Measurements from ENCODE around the gene FDXACB1. TPM values are rescaled to one million over a fixed set of nuclear protein-coding genes. Genes with fewer than 3 reads are reported as not detected.

FDXACB1 gene
- total and polyA plus RNA-seq, 5 donors from 2014 or later, result 2.7 to 8.3 (median 5.5) TPM

DNA sequence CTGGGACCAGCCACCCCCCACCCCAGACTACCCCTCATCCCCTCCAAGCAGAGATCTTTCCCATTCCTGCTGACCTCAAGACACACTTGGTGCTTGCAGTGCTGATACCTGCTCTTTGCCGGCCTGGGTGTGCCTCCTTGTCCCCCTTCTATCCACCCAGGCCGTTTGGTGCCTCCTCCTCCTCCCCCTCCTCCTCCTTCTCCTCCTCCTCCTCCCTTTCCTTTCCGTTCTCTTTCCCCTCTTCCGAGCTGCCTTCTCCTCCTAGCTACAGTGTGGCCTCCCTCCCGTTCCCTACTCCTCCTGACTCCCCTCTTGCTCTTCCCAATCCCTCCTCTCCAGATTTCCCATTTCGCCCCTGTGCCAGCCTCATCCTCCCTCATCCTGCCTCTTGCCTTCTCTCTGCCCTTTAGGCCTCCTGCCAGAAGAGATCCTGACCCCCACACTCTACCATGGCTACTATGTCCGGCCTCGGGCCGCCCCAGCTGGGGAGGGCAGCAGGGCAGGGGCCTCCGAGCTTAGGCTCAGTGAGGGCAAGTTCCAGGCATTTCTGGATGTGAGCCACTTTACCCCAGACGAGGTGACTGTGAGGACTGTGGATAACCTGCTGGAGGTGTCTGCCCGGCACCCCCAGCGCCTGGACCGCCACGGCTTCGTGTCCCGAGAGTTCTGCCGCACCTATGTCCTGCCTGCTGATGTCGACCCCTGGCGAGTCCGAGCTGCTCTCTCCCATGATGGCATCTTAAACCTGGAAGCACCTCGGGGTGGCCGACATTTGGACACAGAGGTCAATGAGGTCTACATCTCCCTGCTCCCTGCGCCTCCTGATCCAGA, 34.3 kb upstream of the FDXACB1 start:
- H3K27me3 Mint-ChIP-seq, result peaks cover 71% of the 10 kb centered on the region
- H3K9me3 Mint-ChIP-seq, result no peaks in the 10 kb centered on the region
- H3K27ac Mint-ChIP-seq, result peak overlapping the region in 1 of 3 donors; percentile 9
- Histone ChIP-seq H3K36me3 (ENCODE audit: control insufficient read depth, insufficient read depth, low read length) (no peaks in the 10 kb centered on the region), H3K4me1 (ENCODE audit: control insufficient read depth, insufficient read depth, low read length, poor library complexity, severe bottlenecking) (no peaks in the 10 kb centered on the region), H3K9me3 (ENCODE audit: control insufficient read depth in 2 of 2, low read length in 2 of 2) (no peaks in the 10 kb centered on the region), H3K27ac (ENCODE audit: insufficient read depth, low read length, poor library complexity, severe bottlenecking) (no peak overlapping the region), H3K27me3 (ENCODE audit: control insufficient read depth, insufficient read depth, low read length) (peaks cover 21% of the 10 kb centered on the region), H3K4me3 (ENCODE audit: low read depth, low read length) (no peak overlapping the region)
- no peaks in the 10 kb centered on the region for H3K36me3 Mint-ChIP-seq
- peaks cover 0 to 1% (median 0%) of the 10 kb centered on the region in 4 donors for H3K4me1 Mint-ChIP-seq
- H3K4me3 Mint-ChIP-seq, result no peak overlapping the region
- ATAC-seq (ENCODE audit: low read depth in 2 of 2) (no peak), DNase-seq (no peak)

DNA sequence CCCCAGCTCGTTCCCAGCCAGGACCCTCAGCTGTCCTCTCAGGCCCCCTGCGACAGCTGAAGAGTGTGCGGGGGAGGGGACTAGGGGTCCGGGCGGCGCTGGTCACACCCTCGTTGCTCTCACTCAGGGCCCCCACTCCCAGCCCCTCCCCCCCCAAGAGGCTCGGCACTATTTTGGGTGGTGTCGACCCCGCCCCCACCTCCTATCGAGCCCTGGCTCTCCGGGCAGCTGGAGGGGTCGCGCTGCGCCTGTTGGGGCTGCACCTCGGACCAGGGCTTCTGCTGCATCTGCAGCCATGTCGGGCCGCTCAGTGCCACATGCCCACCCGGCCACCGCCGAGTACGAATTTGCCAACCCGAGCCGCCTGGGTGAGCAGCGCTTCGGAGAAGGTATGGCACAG, 33.6 kb upstream of the FDXACB1 start, which contains the start of gene HSPB2:
HSPB2 (plus strand) TSS at position 200 of the 400 bp plus-strand sequence; CDS start at position 296, 96 bp downstream.
- Mint-ChIP-seq H3K4me1 (no peaks in the 10 kb centered on the region), H3K27ac (no peak within 1 kb of the TSS), H3K36me3 (no peaks in the 10 kb centered on the region), H3K4me3 (no peak within 1 kb of the TSS), H3K27me3 (peaks cover 74% of the 10 kb centered on the region), H3K9me3 (no peaks in the 10 kb centered on the region)
- Histone ChIP-seq H3K36me3 (ENCODE audit: control insufficient read depth, insufficient read depth, low read length) (no peaks in the 10 kb centered on the region), H3K4me1 (ENCODE audit: control insufficient read depth, insufficient read depth, low read length, poor library complexity, severe bottlenecking) (no peaks in the 10 kb centered on the region), H3K27me3 (ENCODE audit: control insufficient read depth, insufficient read depth, low read length) (peaks cover 23% of the 10 kb centered on the region), H3K27ac (ENCODE audit: insufficient read depth, low read length, poor library complexity, severe bottlenecking) (no peak within 1 kb of the TSS), H3K9me3 (ENCODE audit: control insufficient read depth in 2 of 2, low read length in 2 of 2) (no peaks in the 10 kb centered on the region), H3K4me3 (ENCODE audit: low read depth, low read length) (no peak within 1 kb of the TSS)
- ATAC-seq (ENCODE audit: low read depth in 2 of 2), result no peak
- DNase-seq, result no peak

DNA sequence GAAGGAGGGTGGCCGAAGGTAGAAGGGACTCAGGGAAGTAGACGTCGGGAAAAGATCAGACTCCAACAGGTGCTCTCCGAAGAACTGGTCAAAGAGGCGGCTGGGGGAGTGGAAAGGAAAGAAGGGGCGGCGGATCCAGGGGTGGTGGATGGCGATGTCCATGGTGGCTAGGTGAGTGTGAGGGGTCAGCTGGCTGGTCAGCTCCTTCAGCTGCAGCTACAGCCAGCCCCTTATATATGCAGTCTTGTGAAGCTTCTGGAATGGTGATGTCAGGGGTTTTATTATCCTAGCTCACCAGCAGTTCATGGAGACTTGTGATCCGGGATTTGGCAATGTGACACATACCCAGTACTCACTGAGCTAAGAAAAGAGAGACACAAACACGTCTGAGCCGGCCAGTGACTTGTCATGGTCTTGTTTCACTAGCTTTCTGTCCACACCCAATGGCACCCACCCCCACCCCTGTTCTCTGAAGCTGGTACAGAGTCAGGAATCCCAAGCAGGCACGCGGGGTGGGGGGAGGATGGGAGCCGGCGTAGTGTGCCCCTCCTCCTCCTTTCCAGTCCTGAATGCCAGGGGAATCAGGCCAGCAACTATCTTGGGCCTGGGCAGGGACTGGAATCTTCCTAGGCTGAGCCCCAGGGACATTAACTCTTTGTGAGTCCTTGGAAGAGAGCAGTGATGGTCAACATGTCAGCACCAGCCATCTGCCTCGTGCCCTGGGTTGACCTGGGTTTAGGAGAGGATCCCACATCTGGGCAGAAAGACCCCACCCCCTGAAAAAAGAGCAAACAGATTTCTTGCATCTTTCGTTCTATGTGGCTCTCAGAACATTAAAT, 32.8 kb upstream of the FDXACB1 start, which contains the start of gene CRYAB:
CRYAB (minus strand) TSS at position 208 of the 839 bp plus-strand sequence; CDS start at position 162, 46 bp downstream.
- no peaks in the 10 kb centered on the region for H3K4me1 Mint-ChIP-seq
- Histone ChIP-seq H3K9me3 (ENCODE audit: control insufficient read depth in 2 of 2, low read length in 2 of 2) (no peaks in the 10 kb centered on the region), H3K27ac (ENCODE audit: insufficient read depth, low read length, poor library complexity, severe bottlenecking) (no peak within 1 kb of the TSS), H3K36me3 (ENCODE audit: control insufficient read depth, insufficient read depth, low read length) (no peaks in the 10 kb centered on the region), H3K4me1 (ENCODE audit: control insufficient read depth, insufficient read depth, low read length, poor library complexity, severe bottlenecking) (no peaks in the 10 kb centered on the region), H3K27me3 (ENCODE audit: control insufficient read depth, insufficient read depth, low read length) (peaks cover 23% of the 10 kb centered on the region), H3K4me3 (ENCODE audit: low read depth, low read length) (no peak within 1 kb of the TSS)
- H3K4me3 Mint-ChIP-seq, result no peak within 1 kb of the TSS
- DNase-seq, result no peak
- H3K27me3 Mint-ChIP-seq, result peaks cover 67% of the 10 kb centered on the region
- H3K27ac Mint-ChIP-seq, result no peak within 1 kb of the TSS
- ATAC-seq (ENCODE audit: low read depth in 2 of 2), result no peak
- no peaks in the 10 kb centered on the region for H3K36me3 Mint-ChIP-seq
- H3K9me3 Mint-ChIP-seq, result no peaks in the 10 kb centered on the region

DNA sequence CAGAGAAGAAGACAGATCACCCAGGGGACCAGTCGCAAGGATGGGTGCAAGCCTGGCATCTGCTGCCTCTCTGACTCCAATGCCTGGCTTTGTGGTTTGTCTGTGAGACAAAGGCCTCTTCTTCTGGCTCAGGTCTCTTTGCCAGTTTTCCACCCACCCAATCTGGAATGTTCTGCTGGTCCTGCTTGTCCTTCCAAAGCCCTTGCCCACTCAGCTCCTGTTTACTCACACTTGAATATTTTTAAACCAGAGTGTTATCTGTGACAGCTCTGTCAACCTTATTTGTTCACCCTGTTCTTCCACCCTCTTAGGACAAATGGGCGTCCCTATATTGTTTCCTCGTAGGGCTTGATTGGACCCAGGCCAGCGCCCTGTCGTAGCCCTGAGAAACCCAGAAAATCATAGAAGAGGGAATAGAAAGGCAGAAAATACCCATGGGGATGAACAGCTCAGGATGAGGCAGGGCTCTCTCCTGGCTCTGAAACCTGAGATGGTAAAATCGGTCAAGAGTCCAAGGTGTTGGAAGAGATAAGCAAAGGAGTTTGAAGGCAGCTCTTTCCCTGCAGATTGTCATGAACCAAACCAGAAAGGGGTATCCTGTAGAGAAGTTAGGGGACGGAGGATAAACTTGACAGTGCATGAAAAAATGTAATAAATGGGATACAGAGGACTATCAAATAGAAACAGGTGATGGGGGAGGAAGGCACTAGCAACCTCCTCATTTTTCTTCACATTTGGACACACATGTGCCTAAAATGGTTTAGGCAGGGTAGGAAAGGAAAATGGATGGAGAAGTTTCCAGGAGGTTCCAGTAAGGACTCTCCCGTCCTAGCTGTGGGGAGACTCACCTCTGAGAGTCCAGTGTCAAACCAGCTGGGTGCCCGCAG, 32.0 kb upstream of the FDXACB1 start:
- H3K27me3 ChIP-seq (ENCODE audit: control insufficient read depth, insufficient read depth, low read length), result peaks cover 22% of the 10 kb centered on the region
- no peaks in the 10 kb centered on the region for H3K36me3 ChIP-seq (ENCODE audit: control insufficient read depth, insufficient read depth, low read length)
- ATAC-seq (ENCODE audit: low read depth in 2 of 2), result no peak
- no peaks in the 10 kb centered on the region for H3K9me3 ChIP-seq (ENCODE audit: control insufficient read depth in 2 of 2, low read length in 2 of 2)
- H3K36me3 Mint-ChIP-seq, result no peaks in the 10 kb centered on the region
- no peak overlapping the region for H3K27ac Mint-ChIP-seq
- no peak overlapping the region for H3K4me3 ChIP-seq (ENCODE audit: low read depth, low read length)
- no peaks in the 10 kb centered on the region for H3K4me1 ChIP-seq (ENCODE audit: control insufficient read depth, insufficient read depth, low read length, poor library complexity, severe bottlenecking)
- peaks cover 61% of the 10 kb centered on the region for H3K27me3 Mint-ChIP-seq
- H3K4me3 Mint-ChIP-seq, result no peak overlapping the region
- no peak for DNase-seq
- H3K4me1 Mint-ChIP-seq, result no peaks in the 10 kb centered on the region
- H3K9me3 Mint-ChIP-seq, result no peaks in the 10 kb centered on the region
- H3K27ac ChIP-seq (ENCODE audit: insufficient read depth, low read length, poor library complexity, severe bottlenecking), result no peak overlapping the region

DNA sequence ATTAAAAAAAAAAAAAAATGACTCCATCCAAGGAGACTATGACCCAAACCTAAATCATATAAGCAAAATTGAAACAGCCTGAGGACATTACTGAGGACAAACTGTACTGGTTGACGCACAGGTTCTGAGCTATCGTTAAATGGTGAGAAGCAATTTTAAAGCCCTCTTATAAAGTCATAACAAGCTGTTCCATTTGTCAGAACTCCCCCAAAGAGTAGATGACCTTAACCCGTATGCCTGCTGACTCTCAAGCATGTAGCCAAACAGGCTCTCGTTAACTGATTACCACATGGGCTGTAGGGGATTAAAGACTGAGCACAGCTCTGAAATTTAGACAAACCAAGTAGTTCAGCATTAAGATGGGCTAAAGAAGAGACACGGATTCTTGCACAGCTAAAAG, 30.4 kb upstream of the FDXACB1 start:
- ATAC-seq (ENCODE audit: low read depth in 2 of 2) (no peak), DNase-seq (no peak)
- Histone ChIP-seq H3K4me1 (ENCODE audit: control insufficient read depth, insufficient read depth, low read length, poor library complexity, severe bottlenecking) (no peaks in the 10 kb centered on the region), H3K9me3 (ENCODE audit: control insufficient read depth in 2 of 2, low read length in 2 of 2) (no peaks in the 10 kb centered on the region), H3K4me3 (ENCODE audit: low read depth, low read length) (no peak overlapping the region), H3K27ac (ENCODE audit: insufficient read depth, low read length, poor library complexity, severe bottlenecking) (no peak overlapping the region), H3K27me3 (ENCODE audit: control insufficient read depth, insufficient read depth, low read length) (peaks cover 22% of the 10 kb centered on the region), H3K36me3 (ENCODE audit: control insufficient read depth, insufficient read depth, low read length) (no peaks in the 10 kb centered on the region)
- Mint-ChIP-seq H3K36me3 (no peaks in the 10 kb centered on the region), H3K9me3 (no peaks in the 10 kb centered on the region), H3K27ac (no peak overlapping the region), H3K27me3 (peaks cover 58% of the 10 kb centered on the region), H3K4me1 (no peaks in the 10 kb centered on the region), H3K4me3 (no peak overlapping the region)

DNA sequence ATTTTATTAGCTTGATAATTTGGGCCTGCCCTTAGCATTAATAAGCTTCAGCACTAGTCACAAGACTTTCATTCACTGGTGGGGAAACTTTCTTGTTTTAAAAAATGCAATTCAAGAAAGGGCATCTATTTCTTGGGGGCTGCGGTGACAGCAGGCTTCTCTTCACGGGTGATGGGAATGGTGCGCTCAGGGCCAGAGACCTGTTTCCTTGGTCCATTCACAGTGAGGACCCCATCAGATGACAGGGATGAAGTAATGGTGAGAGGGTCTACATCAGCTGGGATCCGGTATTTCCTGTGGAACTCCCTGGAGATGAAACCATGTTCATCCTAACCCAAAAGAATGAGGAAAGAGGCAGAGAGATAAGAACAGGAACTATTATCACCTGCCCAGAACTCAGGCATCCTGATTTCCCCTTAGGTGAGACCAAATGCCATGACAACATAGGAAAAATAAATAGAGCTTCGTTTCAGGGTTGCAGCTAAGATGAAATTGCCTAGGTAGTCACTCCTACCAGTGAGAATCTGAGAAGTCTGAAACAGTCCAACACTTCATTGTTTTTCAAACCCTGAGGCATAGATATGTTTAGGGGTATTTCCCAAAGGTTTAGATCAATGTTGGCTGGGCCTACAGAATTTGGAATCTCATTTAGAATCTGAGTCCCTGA, 29.8 kb upstream of the FDXACB1 start:
- ATAC-seq (ENCODE audit: low read depth in 2 of 2), result no peak
- H3K27me3 Mint-ChIP-seq, result peaks cover 52% of the 10 kb centered on the region
- no peaks in the 10 kb centered on the region for H3K4me1 Mint-ChIP-seq
- H3K27me3 ChIP-seq (ENCODE audit: control insufficient read depth, insufficient read depth, low read length), result peaks cover 18% of the 10 kb centered on the region
- no peaks in the 10 kb centered on the region for H3K9me3 Mint-ChIP-seq
- no peaks in the 10 kb centered on the region for H3K36me3 Mint-ChIP-seq
- no peaks in the 10 kb centered on the region for H3K36me3 ChIP-seq (ENCODE audit: control insufficient read depth, insufficient read depth, low read length)
- no peak overlapping the region for H3K27ac Mint-ChIP-seq
- H3K27ac ChIP-seq (ENCODE audit: insufficient read depth, low read length, poor library complexity, severe bottlenecking), result no peak overlapping the region
- H3K4me3 ChIP-seq (ENCODE audit: low read depth, low read length), result no peak overlapping the region
- no peak for DNase-seq
- H3K4me3 Mint-ChIP-seq, result no peak overlapping the region
- no peaks in the 10 kb centered on the region for H3K9me3 ChIP-seq (ENCODE audit: control insufficient read depth in 2 of 2, low read length in 2 of 2)
- H3K4me1 ChIP-seq (ENCODE audit: control insufficient read depth, insufficient read depth, low read length, poor library complexity, severe bottlenecking), result no peaks in the 10 kb centered on the region

DNA sequence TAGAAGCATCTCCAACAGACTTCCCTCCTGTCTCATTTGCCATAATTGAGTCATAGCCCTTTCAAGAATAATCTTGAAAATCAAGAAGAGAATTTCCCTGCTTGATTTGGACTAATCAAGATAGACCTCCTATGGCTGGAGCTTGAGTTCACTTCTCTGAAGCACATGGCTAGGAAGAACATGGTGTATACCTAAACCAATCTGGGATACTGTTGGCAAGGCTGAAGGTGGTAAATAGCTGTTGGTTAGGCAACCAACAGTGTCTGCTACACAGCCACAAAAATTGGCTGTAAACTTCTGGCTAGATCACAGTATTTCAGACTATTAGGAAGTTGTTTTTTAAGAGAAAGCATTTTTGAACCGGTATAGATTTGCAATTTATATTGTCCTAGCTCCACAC, 27.7 kb upstream of the FDXACB1 start:
- Mint-ChIP-seq H3K27me3 (peaks cover 56% of the 10 kb centered on the region), H3K4me3 (no peak overlapping the region), H3K4me1 (no peaks in the 10 kb centered on the region), H3K9me3 (peaks cover 0 to 2% (median 0%) of the 10 kb centered on the region in 7 donors), H3K36me3 (no peaks in the 10 kb centered on the region), H3K27ac (no peak overlapping the region)
- Histone ChIP-seq H3K9me3 (ENCODE audit: control insufficient read depth in 2 of 2, low read length in 2 of 2) (no peaks in the 10 kb centered on the region), H3K4me3 (ENCODE audit: low read depth, low read length) (no peak overlapping the region), H3K27me3 (ENCODE audit: control insufficient read depth, insufficient read depth, low read length) (peaks cover 20% of the 10 kb centered on the region), H3K36me3 (ENCODE audit: control insufficient read depth, insufficient read depth, low read length) (no peaks in the 10 kb centered on the region), H3K27ac (ENCODE audit: insufficient read depth, low read length, poor library complexity, severe bottlenecking) (no peak overlapping the region), H3K4me1 (ENCODE audit: control insufficient read depth, insufficient read depth, low read length, poor library complexity, severe bottlenecking) (no peaks in the 10 kb centered on the region)
- ATAC-seq (ENCODE audit: low read depth in 2 of 2) (no peak), DNase-seq (no peak)
